GM12878 (cell line): Measurements from ENCODE around the gene GPBAR1. TPM values are rescaled to one million over a fixed set of nuclear protein-coding genes. Genes with fewer than 3 reads are reported as not detected.

Source experiments
- ATAC-seq: fragments of 200-7000 bp; cut with Tn5 transposase; 3 replicates; pipeline ENCODE4 v1.9.1; 2020; ENCODE audit warnings: mild to moderate bottlenecking, moderate library complexity
- BruUV-seq: library from RNA; stranded (reverse); fragments of 400-500 nt; replicated peaks from 2 replicates; lab custom pipeline; 2021; lab: Mats Ljungman, UMichigan
- CTCF ChIA-PET: fragments of 300-600 bp; sonication (Branson Sonifier 250); formaldehyde crosslinking; extraction: SDS; loops from one replicate; lab custom pipeline; 2021; ENCODE audit warnings: inconsistent platforms; lab: Yijun Ruan, JAX
- POLR2A ChIA-PET: fragments of 350-600 bp; formaldehyde crosslinking; extraction: SDS; loops from one replicate; lab custom pipeline; 2021; ENCODE audit warnings: inconsistent platforms; lab: Charles Lee
- RAD21 ChIA-PET: fragments of 300-600 bp; sonication (Branson Sonifier 250); formaldehyde crosslinking; loops from one replicate; lab custom pipeline; 2023; ENCODE audit warnings: antibody characterized with exemption; ENCODE audit not compliant: unreplicated experiment; lab: Charles Lee
- SMC1A ChIA-PET: fragments of 300-600 bp; sonication (Branson Sonifier 250); formaldehyde crosslinking; loops from one replicate; lab custom pipeline; 2023; ENCODE audit not compliant: unreplicated experiment, uncharacterized antibody; lab: Charles Lee
- DNase-seq: peaks from one replicate; pipeline ENCODE4 v3.0.0-alpha.2; 2011; ENCODE audit warnings: low read depth, low spot score
- FAIRE-seq: peaks from 3 replicates; lab custom pipeline; 2011; peaks lifted over from hg19 to GRCh38; lab: Jason Lieb, UNC
- H2AFZ ChIP-seq: 2 replicates; pipeline ENCODE4 v1.6.0; 2011; ENCODE audit warnings: low read depth, low read length, control low read depth; ENCODE audit not compliant: control insufficient read depth
- H3K27ac ChIP-seq: 2 replicates; pipeline ENCODE4 v1.5.1; 2011; ENCODE audit warnings: control low read depth; ENCODE audit not compliant: control insufficient read depth, insufficient read depth
- H3K27me3 ChIP-seq, 2 experiments: replicated peaks in 1 of 2; 2 replicates each; pipeline versions ENCODE4 v1.6.0 to v1.6.1; 2011; ENCODE audit warnings: low read length in 1 of 2; ENCODE audit not compliant: control insufficient read depth in 2 of 2, insufficient read depth in 2 of 2
- H3K36me3 ChIP-seq, 2 experiments: 2 replicates each; pipeline ENCODE4 v1.5.1; 2011; ENCODE audit warnings: low read length in 1 of 2; ENCODE audit not compliant: control insufficient read depth in 2 of 2, insufficient read depth in 2 of 2
- H3K4me1 ChIP-seq: 2 replicates; pipeline ENCODE4 v1.6.1; 2011; ENCODE audit warnings: mild to moderate bottlenecking, low read length, moderate library complexity, mixed read lengths; ENCODE audit not compliant: control insufficient read depth, insufficient read depth
- H3K4me2 ChIP-seq: 2 replicates; pipeline ENCODE4 v1.6.0; 2011; ENCODE audit warnings: control low read depth; ENCODE audit not compliant: control insufficient read depth, insufficient read depth
- H3K4me3 ChIP-seq: fragments of 200-600 bp; sonication (generic); 2 replicates; pipeline ENCODE4 v1.5.1; 2016
- H3K79me2 ChIP-seq: 2 replicates; pipeline ENCODE4 v1.6.0; 2011; ENCODE audit warnings: low read length; ENCODE audit not compliant: control insufficient read depth, insufficient read depth
- H3K9ac ChIP-seq: 2 replicates; pipeline ENCODE4 v1.8.0; 2011; ENCODE audit warnings: low read length, control low read depth, mixed read lengths; ENCODE audit not compliant: control insufficient read depth, insufficient read depth
- H3K9me3 ChIP-seq: replicated peaks from 3 replicates; pipeline ENCODE4 v1.5.1; 2011; ENCODE audit warnings: mild to moderate bottlenecking, low read length; ENCODE audit not compliant: control insufficient read depth, insufficient read depth
- H4K20me1 ChIP-seq: 2 replicates; pipeline ENCODE4 v1.6.0; 2011; ENCODE audit not compliant: control insufficient read depth, insufficient read depth
- IKZF1 ChIP-seq: fragments of 450-650 bp; conservative IDR thresholded peaks from 2 replicates; pipeline ENCODE4 v1.6.1; 2017; ENCODE audit warnings: antibody characterized with exemption, mild to moderate bottlenecking
- MAX ChIP-seq: IDR thresholded peaks from 2 replicates; pipeline ENCODE4 v1.6.1; 2012; ENCODE audit warnings: low read depth, low read length, improper control_type of control experiment
- MYC ChIP-seq: IDR thresholded peaks from 2 replicates; pipeline ENCODE4 v1.6.1; 2011; ENCODE audit warnings: mild to moderate bottlenecking, low read length, moderate library complexity, inconsistent platforms; ENCODE audit not compliant: insufficient read depth, insufficient replicate concordance, insufficient read length, severe bottlenecking
- POLR2A ChIP-seq: IDR thresholded peaks from 2 replicates; pipeline ENCODE4 v1.6.1; 2011; ENCODE audit warnings: low read depth, mild to moderate bottlenecking, low read length
- RFX5 ChIP-seq: IDR thresholded peaks from 2 replicates; pipeline ENCODE4 v1.6.1; 2011; ENCODE audit warnings: low read depth, low read length, improper control_type of control experiment
- SP1 ChIP-seq: IDR thresholded peaks from one replicate; pipeline ENCODE4 v1.6.1; 2011; ENCODE audit warnings: low read depth, low read length
- SPI1 ChIP-seq: IDR thresholded peaks from 2 replicates; pipeline ENCODE4 v1.6.1; 2011; ENCODE audit warnings: low read depth, mild to moderate bottlenecking, low read length, moderate library complexity, borderline replicate concordance; ENCODE audit not compliant: insufficient read depth
- WGBS: methylation state at CpG from one replicate; pipeline ENCODE4 v1.1.6; 2016; ENCODE audit warnings: low lambda C conversion rate; ENCODE audit not compliant: insufficient replicate concordance, insufficient coverage; ENCODE audit errors: missing lambda C conversion rate; 5-methylcytosine and 5-hydroxymethylcytosine counted together
- in situ Hi-C: fragments of 300-500 bp; cut with MboI; formaldehyde crosslinking; loops from 9 replicates; pipeline ENCODE4 v1.14.3; 2018; ENCODE audit warnings: mixed read lengths
- intact Hi-C: fragments of 100-400 bp; cut with micrococcal nuclease; formaldehyde crosslinking; loops from one replicate; pipeline ENCODE4 v1.14.2; 2022; ENCODE audit not compliant: unreplicated experiment
- polyA plus RNA-seq, 11 experiments: library from polyadenylated mRNA; depleted of rRNA in 4 of 11; unstranded in 6 of 11; stranded (reverse) in 5 of 11; fragments of >200 nt; fragmentation: Nextera tagmentation in 4 of 11; fragmentation: Illumina TruSeq in 1 of 11; extraction: Ambion mirVana in 4 of 11; extraction: Trizol in 1 of 11; gene quantifications; 1 replicate in 1 of 11; 2 replicates in 10 of 11; pipeline versions ENCODE4 v1.2.1 to v1.2.3, GENCODE V29; 2011 to 2016; ENCODE audit warnings: inconsistent platforms in 2 of 11, missing spikeins in 2 of 11, low read depth in 1 of 11
- total RNA-seq, 4 experiments: library from RNA; depleted of rRNA in 3 of 4; stranded (reverse); fragments of >200 nt in 3 of 4; fragmentation: Illumina TruSeq in 1 of 4; extraction: Trizol in 1 of 4; gene quantifications; 2 replicates each; pipeline versions ENCODE4 v1.2.1 to v1.2.3, GENCODE V29; 2013 to 2021

GPBAR1 gene
- total and polyA plus RNA-seq, 10 of the 15 experiments (the other 5 are each of a cell fraction or from before 2014, with no cell fraction given): 0.03 to 0.36 (median 0.11) TPM; not detected in 3

- intact Hi-C loops: loop anchor here (1.0 to 10.0 kb wide), 3 partner anchors 19 to 363 kb away; partner anchors contain the start of genes BCS1L and ZNF142
- BruUV-seq: no TSS peak
- ChIA-PET POLR2A (interaction anchor here (0.8 to 3.3 kb wide), 9 partner anchors 9 to 592 kb away, joined by 3 to 19 read pairs (median 9); partner anchors contain the start of genes AAMP and PNKD), RAD21 (interaction anchor here (0.7 to 5.9 kb wide), 10 partner anchors 11 to 590 kb away, joined by 3 to 79 read pairs (median 5); partner anchors contain the start of genes AAMP, CATIP and PNKD), CTCF (interaction anchor here (1.0 to 8.2 kb wide), 16 partner anchors 8 to 958 kb away, joined by 3 to 150 read pairs (median 7); partner anchors contain the start of genes AAMP, CATIP and PNKD), SMC1A (interaction anchor here (0.7 to 9.5 kb wide), 12 partner anchors 8 to 585 kb away, joined by 3 to 194 read pairs (median 4); partner anchors contain the start of genes AAMP, CXCR1 and PNKD)
- ATAC-seq (peak; percentile 5), DNase-seq (no peak), FAIRE-seq (no peak)
- Histone ChIP-seq H3K9ac (peak overlapping the region; percentile 80), H3K79me2 (peaks cover 26% of the 10 kb centered on the region), H3K27me3 (no peaks in the 10 kb centered on the region), H4K20me1 (no peaks in the 10 kb centered on the region), H2AFZ (peak overlapping the region; percentile 94), H3K4me2 (peak overlapping the region; percentile 74), H3K36me3 (no peaks in the 10 kb centered on the region), H3K4me3 (peak overlapping the region; percentile 85), H3K9me3 (no peaks in the 10 kb centered on the region), H3K27ac (peak overlapping the region; percentile 72), H3K4me1 (peaks cover 34% of the 10 kb centered on the region)
- in situ Hi-C loops: loop anchor here (25.0 kb wide), 1 partner anchor 96 kb away; the partner anchor contains the start of genes CTDSP1 and SLC11A1
- TF ChIP-seq MAX (no peak), SP1 (no peak), MYC (peak; percentile 6), SPI1 (peak; percentile 19; the same call in 1 of the 2 replicates), POLR2A (no peak), IKZF1 (0 out of 2 replicates have a peak, but pooled peaks have one; percentile 7), RFX5 (0 out of 2 replicates have a peak, but pooled peaks have one; percentile 12)
- 1% methylated on average over 11 of the region's 12 CpGs for WGBS
Measured at GRCh38 chr2:218291318-218292047, 30.7 kb downstream of the GPBAR1 start.
